ENCODE results near the gene ZNF516. TPM values are rescaled to one million over a fixed set of nuclear protein-coding genes. Genes with fewer than 3 reads are reported as not detected.

The ZNF516 gene
- total and polyA plus RNA-seq, 8 donors: 5.4 to 21.3 (median 12.7) TPM

GRCh38 chr18:76530846-76531245 is 35.8 kb upstream of the ZNF516 start:
- ATAC-seq (no peak), DNase-seq (no peak), FAIRE-seq (no peak)
- intact Hi-C loops (cut with DNase I): no loop called here
- Histone ChIP-seq H3K4me1 (no peaks in the 10 kb centered on the region), H3K27ac (no peak overlapping the region), H3K4me3 (no peak overlapping the region), H3K36me3 (no peaks in the 10 kb centered on the region), H3K27me3 (no peaks in the 10 kb centered on the region), H3K9me3 (no peaks in the 10 kb centered on the region)
- 88 to 92% methylated on average over 7 to 9 of the region's 9 CpGs for WGBS, 2 donors
- TF ChIP-seq, protein P1, sequence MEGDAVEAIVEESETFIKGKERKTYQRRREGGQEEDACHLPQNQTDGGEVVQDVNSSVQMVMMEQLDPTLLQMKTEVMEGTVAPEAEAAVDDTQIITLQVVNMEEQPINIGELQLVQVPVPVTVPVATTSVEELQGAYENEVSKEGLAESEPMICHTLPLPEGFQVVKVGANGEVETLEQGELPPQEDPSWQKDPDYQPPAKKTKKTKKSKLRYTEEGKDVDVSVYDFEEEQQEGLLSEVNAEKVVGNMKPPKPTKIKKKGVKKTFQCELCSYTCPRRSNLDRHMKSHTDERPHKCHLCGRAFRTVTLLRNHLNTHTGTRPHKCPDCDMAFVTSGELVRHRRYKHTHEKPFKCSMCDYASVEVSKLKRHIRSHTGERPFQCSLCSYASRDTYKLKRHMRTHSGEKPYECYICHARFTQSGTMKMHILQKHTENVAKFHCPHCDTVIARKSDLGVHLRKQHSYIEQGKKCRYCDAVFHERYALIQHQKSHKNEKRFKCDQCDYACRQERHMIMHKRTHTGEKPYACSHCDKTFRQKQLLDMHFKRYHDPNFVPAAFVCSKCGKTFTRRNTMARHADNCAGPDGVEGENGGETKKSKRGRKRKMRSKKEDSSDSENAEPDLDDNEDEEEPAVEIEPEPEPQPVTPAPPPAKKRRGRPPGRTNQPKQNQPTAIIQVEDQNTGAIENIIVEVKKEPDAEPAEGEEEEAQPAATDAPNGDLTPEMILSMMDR (IDR thresholded peaks at IDR 0.05): no peak

DNA sequence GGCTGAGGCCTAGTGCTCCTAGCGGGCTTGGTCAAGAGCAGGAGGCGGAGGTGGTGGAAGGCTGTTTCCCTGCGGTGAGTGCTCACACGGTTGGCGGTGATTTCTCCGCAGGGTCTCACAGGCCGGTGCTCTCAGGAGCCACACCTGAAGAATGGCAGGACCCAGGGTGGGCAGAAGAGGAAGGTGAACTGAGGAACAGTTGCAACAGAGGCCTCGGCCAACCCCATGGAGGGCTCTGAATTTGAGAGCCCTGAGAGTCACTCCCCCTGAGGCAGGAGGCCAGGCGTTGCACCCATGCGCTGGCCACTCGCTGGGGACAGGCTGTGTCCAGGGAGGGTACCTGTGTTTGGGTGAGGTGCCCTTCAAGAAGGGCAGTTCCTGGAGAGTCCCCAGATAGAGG is 35.3 kb upstream of the ZNF516 start:
- peaks cover 0 to 3% (median 0%) of the 10 kb centered on the region in 3 donors for H3K4me1 ChIP-seq
- H3K36me3 ChIP-seq: no peaks in the 10 kb centered on the region
- no peak for FAIRE-seq
- no peak overlapping the region for H3K4me3 ChIP-seq
- H3K27ac ChIP-seq: no peak overlapping the region
- ATAC-seq: no peak
- H3K9me3 ChIP-seq: no peaks in the 10 kb centered on the region
- TF ChIP-seq, protein P1 (IDR thresholded peaks at IDR 0.05): no peak
- H3K27me3 ChIP-seq: no peaks in the 10 kb centered on the region
- 95 to 97% methylated on average over 11 of the region's 11 CpGs for WGBS, 2 donors
- intact Hi-C loops (cut with DNase I): no loop called here
- DNase-seq: no peak

- 59 to 63% methylated on average over 23 of the region's 23 CpGs for WGBS, 2 donors
Measured at GRCh38 chr18:76529433-76529811, 34.4 kb upstream of the ZNF516 start.

GRCh38 chr18:76528477-76529432 is 33.7 kb upstream of the ZNF516 start:
- Histone ChIP-seq H3K36me3 (no peaks in the 10 kb centered on the region), H3K4me1 (peaks cover 0 to 4% (median 0%) of the 10 kb centered on the region in 3 donors), H3K9me3 (no peaks in the 10 kb centered on the region), H3K27ac (peak overlapping the region in 3 of 4 donors; percentile 27 to 47 (median 43)), H3K27me3 (peaks cover 0 to 2% (median 0%) of the 10 kb centered on the region in 4 donors), H3K4me3 (peak overlapping the region; percentile 7 to 36 (median 22))
- peak; percentile 44 to 79 (median 68) for ATAC-seq
- WGBS, 2 donors: 4% methylated on average over 28 of the region's 28 CpGs
- TF ChIP-seq, protein P1 (IDR thresholded peaks at IDR 0.05): no peak
- intact Hi-C loops (cut with DNase I): no loop called here
- peak in 4 of 6 donors; percentile 21 to 39 (median 27) for DNase-seq
- FAIRE-seq: no peak

More at GRCh38 chr18:76529433-76529811, 34.4 kb upstream of the ZNF516 start:
- FAIRE-seq (no peak), DNase-seq (no peak), ATAC-seq (peak in 2 of 4 donors; percentile 6 to 14)
- Histone ChIP-seq H3K27ac (peak overlapping the region in 1 of 4 donors; percentile 47), H3K27me3 (no peaks in the 10 kb centered on the region), H3K9me3 (no peaks in the 10 kb centered on the region), H3K36me3 (no peaks in the 10 kb centered on the region), H3K4me3 (peak overlapping the region in 3 of 4 donors; percentile 11 to 36 (median 34)), H3K4me1 (peaks cover 0 to 4% (median 0%) of the 10 kb centered on the region in 3 donors)
- intact Hi-C loops (cut with DNase I): no loop called here
- TF ChIP-seq, protein P1 (IDR thresholded peaks at IDR 0.05): no peak
